Activated naive CD8-positive, alpha-beta T cell treated with anti-CD3 and anti-CD28 coated beads, Interleukin-2, amount 50 U/mL, for 24 hours (primary cell): Measurements from ENCODE around the gene ADGRF1.
"Not testable (repeated sequence)": the region's sequence is repeated elsewhere in the genome, so short reads cannot be mapped to it uniquely, and the experiment has no call there.

Source experiments
- ATAC-seq: fragments of 150-1000 bp; cut with Tn5 transposase; one replicate; pipeline ENCODE4 v1.10.0; 2021
- DNase-seq: peaks from one replicate; pipeline ENCODE4 v3.0.0; 2021
- H3K27ac Mint-ChIP-seq: one replicate; pipeline ENCODE4 v1.8.0; 2021; ENCODE audit warnings: mild to moderate bottlenecking, mixed read lengths
- H3K27me3 Mint-ChIP-seq: one replicate; pipeline ENCODE4 v1.8.0; 2021; ENCODE audit warnings: mixed read lengths
- H3K36me3 Mint-ChIP-seq: one replicate; pipeline ENCODE4 v1.8.0; 2021; ENCODE audit warnings: low read depth, mixed read lengths
- H3K4me1 Mint-ChIP-seq: one replicate; pipeline ENCODE4 v1.8.0; 2021; ENCODE audit warnings: mixed read lengths
- H3K4me3 Mint-ChIP-seq: one replicate; pipeline ENCODE4 v1.8.0; 2021; ENCODE audit warnings: mild to moderate bottlenecking, moderate library complexity, mixed read lengths
- H3K9me3 Mint-ChIP-seq: one replicate; pipeline ENCODE4 v1.8.0; 2021; ENCODE audit warnings: mixed read lengths

The ADGRF1 gene

DNA sequence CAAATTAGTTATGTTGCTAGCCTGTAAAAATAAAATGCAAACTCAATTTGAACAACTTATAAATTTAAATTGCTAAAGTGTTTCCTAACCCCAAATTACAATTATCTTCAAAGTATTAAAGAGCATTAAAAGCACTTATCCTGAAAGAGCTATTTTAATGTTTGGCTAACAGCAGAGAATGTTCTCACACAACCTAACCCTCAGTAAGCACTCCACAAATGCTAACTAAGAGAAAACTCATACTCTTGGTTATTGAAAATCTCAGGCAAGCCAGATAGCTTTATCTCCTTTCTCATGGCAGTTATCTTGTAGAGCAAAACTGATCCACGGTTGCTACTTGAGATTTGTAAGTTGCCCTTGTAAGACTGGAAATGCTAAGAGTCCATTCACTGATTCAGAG, 30.5 kb upstream of the ADGRF1 start:
- Mint-ChIP-seq H3K27me3 (peaks cover 9% of the 10 kb centered on the region), H3K36me3 (no peaks in the 10 kb centered on the region), H3K9me3 (no peaks in the 10 kb centered on the region), H3K4me1 (no peaks in the 10 kb centered on the region), H3K4me3 (no peak overlapping the region), H3K27ac (no peak overlapping the region)
- no peak for DNase-seq
- ATAC-seq: no peak

- DNase-seq: no peak
- no peak for ATAC-seq
- Mint-ChIP-seq H3K27ac (no peak overlapping the region), H3K4me1 (no peaks in the 10 kb centered on the region), H3K36me3 (no peaks in the 10 kb centered on the region), H3K27me3 (peaks cover 4% of the 10 kb centered on the region), H3K9me3 (no peaks in the 10 kb centered on the region), H3K4me3 (no peak overlapping the region)
Observed at GRCh38 chr6:47071681-47072080, 29.5 kb upstream of the ADGRF1 start.

DNA sequence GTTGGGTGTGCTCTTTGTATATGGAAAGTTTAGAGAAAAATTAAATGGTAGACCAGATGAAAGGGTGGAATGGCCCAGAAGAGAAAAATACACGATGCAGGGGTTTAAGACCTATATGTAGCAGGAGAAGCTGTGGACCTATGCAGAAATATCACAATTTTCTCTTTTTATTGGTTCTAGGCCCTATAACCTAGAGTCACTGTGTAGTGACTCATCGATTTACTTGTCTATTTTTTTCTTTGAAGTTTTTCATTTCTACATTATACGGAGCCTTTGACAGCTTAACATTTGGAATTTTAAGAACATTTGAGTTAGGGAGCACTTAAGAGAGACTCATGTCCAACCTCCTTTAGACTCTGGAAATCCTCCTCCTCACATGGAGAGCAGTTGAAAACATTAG, 28.3 kb upstream of the ADGRF1 start:
- Mint-ChIP-seq H3K4me1 (no peaks in the 10 kb centered on the region), H3K9me3 (no peaks in the 10 kb centered on the region), H3K36me3 (no peaks in the 10 kb centered on the region), H3K27me3 (peaks cover 4% of the 10 kb centered on the region), H3K27ac (no peak overlapping the region), H3K4me3 (no peak overlapping the region)
- ATAC-seq: no peak
- no peak for DNase-seq

DNA sequence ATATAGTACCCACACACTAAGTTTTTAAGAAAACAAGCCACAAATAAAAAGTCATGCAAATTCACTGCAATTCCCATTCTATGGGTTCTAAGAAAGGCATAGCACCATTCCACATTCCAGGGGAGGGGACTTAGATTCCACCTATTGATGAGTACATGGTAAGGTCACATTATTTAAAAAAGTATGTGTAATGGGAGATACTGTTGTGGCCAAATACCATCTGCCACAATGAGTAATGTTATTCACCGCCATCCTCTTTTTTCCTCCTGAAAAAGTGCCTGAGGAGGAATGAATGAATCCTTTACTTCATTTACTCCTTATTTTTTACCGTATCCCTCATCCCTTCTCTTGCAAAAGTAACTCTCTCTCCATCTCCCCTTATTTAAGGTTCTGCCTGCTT, 27.0 kb upstream of the ADGRF1 start:
- H3K27me3 Mint-ChIP-seq: no peaks in the 10 kb centered on the region
- no peaks in the 10 kb centered on the region for H3K9me3 Mint-ChIP-seq
- ATAC-seq: no peak
- no peak overlapping the region for H3K27ac Mint-ChIP-seq
- H3K36me3 Mint-ChIP-seq: no peaks in the 10 kb centered on the region
- DNase-seq: no peak
- H3K4me3 Mint-ChIP-seq: no peak overlapping the region
- H3K4me1 Mint-ChIP-seq: no peaks in the 10 kb centered on the region

DNA sequence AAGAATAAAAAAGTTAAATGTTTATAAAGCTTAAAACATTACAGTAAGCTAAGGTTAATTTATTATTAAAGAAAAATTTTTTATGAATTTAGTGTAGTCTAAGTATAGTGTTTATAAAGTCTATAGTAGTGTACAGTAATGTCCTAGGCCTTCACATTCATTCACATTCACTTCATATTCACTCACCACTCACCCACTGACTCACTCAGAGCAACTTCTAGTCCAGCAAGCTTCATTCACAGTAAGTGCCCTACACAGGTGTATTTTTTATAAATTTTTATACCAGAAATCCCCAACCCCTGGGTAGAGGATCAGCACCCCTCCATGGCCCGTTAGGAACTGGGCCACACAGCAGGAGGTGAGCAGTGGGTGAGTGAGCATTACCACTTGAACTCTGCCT, 24.3 kb upstream of the ADGRF1 start:
- no peaks in the 10 kb centered on the region for H3K36me3 Mint-ChIP-seq
- H3K4me3 Mint-ChIP-seq: no peak overlapping the region
- no peaks in the 10 kb centered on the region for H3K9me3 Mint-ChIP-seq
- ATAC-seq (no peak), DNase-seq (no peak)
- H3K27me3 Mint-ChIP-seq: no peaks in the 10 kb centered on the region
- H3K27ac Mint-ChIP-seq: no peak overlapping the region
- no peaks in the 10 kb centered on the region for H3K4me1 Mint-ChIP-seq

DNA sequence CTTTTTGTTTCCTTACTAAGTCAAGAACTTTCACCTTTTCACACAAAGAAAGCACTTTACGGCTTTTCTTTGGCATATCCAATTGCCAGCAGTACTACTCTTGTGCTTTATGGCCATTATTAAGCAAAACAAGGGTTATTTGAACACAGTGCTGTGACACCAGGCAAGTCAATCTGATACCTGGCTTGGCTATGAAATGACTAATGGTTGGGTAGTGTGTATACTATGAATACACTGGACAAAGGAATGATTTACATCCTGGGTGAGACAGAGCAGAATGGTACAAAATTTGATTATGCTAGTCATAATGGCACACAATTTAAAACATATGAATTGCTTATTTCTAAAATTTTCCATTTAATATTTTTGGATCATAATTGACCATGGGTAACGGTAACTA, 22.1 kb upstream of the ADGRF1 start:
- ATAC-seq: no peak
- Mint-ChIP-seq H3K4me3 (no peak overlapping the region), H3K9me3 (no peaks in the 10 kb centered on the region), H3K4me1 (no peaks in the 10 kb centered on the region), H3K27ac (no peak overlapping the region), H3K36me3 (no peaks in the 10 kb centered on the region), H3K27me3 (no peaks in the 10 kb centered on the region)
- no peak for DNase-seq

- Mint-ChIP-seq H3K27me3 (no peaks in the 10 kb centered on the region), H3K36me3 (no peaks in the 10 kb centered on the region), H3K27ac (no peak overlapping the region), H3K4me3 (no peak overlapping the region), H3K9me3 (no peaks in the 10 kb centered on the region), H3K4me1 (no peaks in the 10 kb centered on the region)
- ATAC-seq (no peak), DNase-seq (no peak)
Observed at GRCh38 chr6:47062346-47062745, 20.2 kb upstream of the ADGRF1 start.

- Mint-ChIP-seq H3K9me3 (no peaks in the 10 kb centered on the region), H3K27me3 (no peaks in the 10 kb centered on the region), H3K36me3 (no peaks in the 10 kb centered on the region), H3K4me3 (no peak overlapping the region), H3K27ac (no peak overlapping the region), H3K4me1 (no peaks in the 10 kb centered on the region)
- DNase-seq: no peak
- no peak for ATAC-seq
Observed at GRCh38 chr6:47061309-47062300, 19.5 kb upstream of the ADGRF1 start.

GRCh38 chr6:47059216-47059885, 17.2 kb upstream of the ADGRF1 start:
- Mint-ChIP-seq H3K4me1 (no peaks in the 10 kb centered on the region), H3K4me3 (no peak overlapping the region), H3K27me3 (peaks cover 1% of the 10 kb centered on the region), H3K27ac (no peak overlapping the region), H3K36me3 (no peaks in the 10 kb centered on the region), H3K9me3 (no peaks in the 10 kb centered on the region)
- DNase-seq (no peak), ATAC-seq (no peak)

- DNase-seq (no peak), ATAC-seq (no peak)
- Mint-ChIP-seq H3K27me3 (peaks cover 1% of the 10 kb centered on the region), H3K4me1 (no peaks in the 10 kb centered on the region), H3K36me3 (no peaks in the 10 kb centered on the region), H3K4me3 (no peak overlapping the region), H3K27ac (no peak overlapping the region), H3K9me3 (no peaks in the 10 kb centered on the region)
Observed at GRCh38 chr6:47057830-47058540, 15.9 kb upstream of the ADGRF1 start.

DNA sequence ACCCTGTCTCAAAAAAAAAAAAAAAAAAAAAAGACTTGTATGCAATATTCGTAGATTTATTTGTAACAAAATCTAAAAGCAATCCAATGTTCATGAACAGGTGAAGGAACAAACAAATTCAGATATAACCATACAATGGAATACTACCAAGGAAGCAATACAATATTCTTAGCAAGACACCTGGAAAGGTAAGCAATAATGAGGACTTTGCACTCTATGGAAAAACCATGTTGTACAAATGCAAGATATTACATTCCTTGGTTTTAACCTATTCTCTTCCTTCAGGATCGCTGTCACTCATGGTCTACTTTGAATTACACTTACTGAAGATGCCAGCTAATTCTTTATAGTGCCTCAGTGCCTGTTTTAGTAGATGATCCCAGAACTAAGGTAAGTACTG, 14.7 kb upstream of the ADGRF1 start:
- DNase-seq: no peak
- H3K4me3 Mint-ChIP-seq: no peak overlapping the region
- ATAC-seq: no peak
- H3K4me1 Mint-ChIP-seq: no peaks in the 10 kb centered on the region
- H3K27ac Mint-ChIP-seq: no peak overlapping the region
- no peaks in the 10 kb centered on the region for H3K9me3 Mint-ChIP-seq
- H3K36me3 Mint-ChIP-seq: no peaks in the 10 kb centered on the region
- H3K27me3 Mint-ChIP-seq: peaks cover 1% of the 10 kb centered on the region

GRCh38 chr6:47054302-47054701, 12.2 kb upstream of the ADGRF1 start:
- H3K4me1 Mint-ChIP-seq, H3K27ac Mint-ChIP-seq, ATAC-seq, H3K9me3 Mint-ChIP-seq, DNase-seq, H3K4me3 Mint-ChIP-seq, H3K36me3 Mint-ChIP-seq, H3K27me3 Mint-ChIP-seq: not testable (repeated sequence)

DNA sequence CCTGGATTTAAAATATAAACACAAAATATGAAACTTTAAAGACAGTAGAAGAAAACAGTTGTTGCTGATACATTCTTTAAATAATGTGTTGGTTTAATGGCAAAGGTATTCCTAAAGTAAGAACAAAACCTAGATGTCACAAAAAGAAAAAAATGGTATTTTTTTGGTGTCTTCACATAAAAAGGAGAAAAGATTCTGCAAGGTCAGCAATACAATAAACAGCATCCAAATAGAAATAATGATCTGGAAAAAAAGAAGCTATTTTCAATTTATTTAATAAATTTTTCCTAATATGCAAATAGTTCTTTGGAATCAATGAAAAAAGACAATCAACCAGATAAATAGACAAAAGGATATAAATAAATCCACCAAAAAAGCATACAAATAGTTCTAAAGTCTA, 6.5 kb upstream of the ADGRF1 start:
- no peaks in the 10 kb centered on the region for H3K9me3 Mint-ChIP-seq
- no peaks in the 10 kb centered on the region for H3K36me3 Mint-ChIP-seq
- H3K27ac Mint-ChIP-seq: no peak overlapping the region
- H3K4me1 Mint-ChIP-seq: no peaks in the 10 kb centered on the region
- peaks cover 6% of the 10 kb centered on the region for H3K27me3 Mint-ChIP-seq
- no peak overlapping the region for H3K4me3 Mint-ChIP-seq
- no peak for DNase-seq
- ATAC-seq: no peak

- Mint-ChIP-seq H3K27ac (no peak overlapping the region), H3K27me3 (peaks cover 6% of the 10 kb centered on the region), H3K4me1 (no peaks in the 10 kb centered on the region), H3K4me3 (no peak overlapping the region), H3K36me3 (no peaks in the 10 kb centered on the region), H3K9me3 (no peaks in the 10 kb centered on the region)
- peak; percentile 3 for DNase-seq
- ATAC-seq: peak; percentile 54
Observed at GRCh38 chr6:47047479-47048407, 5.6 kb upstream of the ADGRF1 start.
